Lower leg skin (tissue), 3 donors: ENCODE data around the gene GRID2.

Experiments used
- POLR2A ChIP-seq, 2 donors: fragments of 450-650 bp; IDR thresholded peaks; one replicate each; pipeline ENCODE4 v1.6.1; 2016 to 2017; ENCODE audit warnings: antibody characterized with exemption in 2 of 2, mild to moderate bottlenecking in 1 of 2, moderate library complexity in 1 of 2
- TF ChIP-seq, protein P1 (sequence below), 3 donors: fragments of 450-650 bp; IDR thresholded peaks; one replicate each; pipeline ENCODE4 v1.5.1; 2016; ENCODE audit warnings: antibody characterized with exemption in 3 of 3, mild to moderate bottlenecking in 3 of 3, moderate library complexity in 2 of 3

DNA sequence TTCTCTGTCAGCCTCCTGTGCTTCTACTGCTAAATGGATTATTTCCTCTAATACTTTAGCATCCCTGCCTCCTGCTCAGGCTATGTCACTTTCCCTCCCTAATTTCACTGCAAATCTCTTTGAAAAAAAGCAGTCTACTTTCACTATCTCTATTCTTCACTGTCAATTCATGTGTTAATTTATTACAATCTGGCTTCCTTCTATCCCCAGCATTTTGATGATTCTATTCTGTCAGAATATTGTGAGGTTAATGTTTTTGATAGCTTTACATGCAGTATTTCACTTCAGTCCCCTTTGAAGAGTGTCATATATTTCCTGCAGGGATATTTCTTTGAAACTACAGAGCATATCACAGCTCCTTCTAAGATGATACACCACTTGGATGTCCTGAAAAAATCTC is 203.2 kb downstream of the GRID2 start:
- TF ChIP-seq, protein P1, sequence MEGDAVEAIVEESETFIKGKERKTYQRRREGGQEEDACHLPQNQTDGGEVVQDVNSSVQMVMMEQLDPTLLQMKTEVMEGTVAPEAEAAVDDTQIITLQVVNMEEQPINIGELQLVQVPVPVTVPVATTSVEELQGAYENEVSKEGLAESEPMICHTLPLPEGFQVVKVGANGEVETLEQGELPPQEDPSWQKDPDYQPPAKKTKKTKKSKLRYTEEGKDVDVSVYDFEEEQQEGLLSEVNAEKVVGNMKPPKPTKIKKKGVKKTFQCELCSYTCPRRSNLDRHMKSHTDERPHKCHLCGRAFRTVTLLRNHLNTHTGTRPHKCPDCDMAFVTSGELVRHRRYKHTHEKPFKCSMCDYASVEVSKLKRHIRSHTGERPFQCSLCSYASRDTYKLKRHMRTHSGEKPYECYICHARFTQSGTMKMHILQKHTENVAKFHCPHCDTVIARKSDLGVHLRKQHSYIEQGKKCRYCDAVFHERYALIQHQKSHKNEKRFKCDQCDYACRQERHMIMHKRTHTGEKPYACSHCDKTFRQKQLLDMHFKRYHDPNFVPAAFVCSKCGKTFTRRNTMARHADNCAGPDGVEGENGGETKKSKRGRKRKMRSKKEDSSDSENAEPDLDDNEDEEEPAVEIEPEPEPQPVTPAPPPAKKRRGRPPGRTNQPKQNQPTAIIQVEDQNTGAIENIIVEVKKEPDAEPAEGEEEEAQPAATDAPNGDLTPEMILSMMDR (IDR thresholded peaks at IDR 0.05) = no peak
- no peak for TF ChIP-seq POLR2A (IDR thresholded peaks at IDR 0.05)
